Uterus (tissue), 4 donors: Measurements from ENCODE around the gene CD9. TPM values are rescaled to one million over a fixed set of nuclear protein-coding genes. Genes with fewer than 3 reads are reported as not detected.

ENCODE experiments used
- DNase-seq, 2 donors: peaks; one replicate each; pipeline ENCODE4 v3.0.0-alpha.2; 2019 to 2020
- H3K27ac ChIP-seq, 2 donors: fragments of 200-600 bp; sonication (generic); 1 replicate in 1 of 2; 2 replicates in 1 of 2; pipeline ENCODE4 v1.5.1; 2016 to 2018
- H3K27me3 ChIP-seq, 2 donors: fragments of 200-600 bp; sonication (generic); one replicate each; pipeline ENCODE4 v1.5.1; 2018 to 2019; ENCODE audit warnings: control low read depth in 1 of 2
- H3K36me3 ChIP-seq, 2 donors: fragments of 200-600 bp; sonication (generic); one replicate each; pipeline ENCODE4 v1.5.1; 2019; ENCODE audit warnings: control low read depth in 1 of 2
- H3K4me1 ChIP-seq, 2 donors: fragments of 200-600 bp; sonication (generic); one replicate each; pipeline ENCODE4 v1.5.1; 2018 to 2019; ENCODE audit warnings: control low read depth in 1 of 2
- H3K4me3 ChIP-seq, 2 donors: fragments of 200-600 bp; sonication (generic); 1 replicate in 1 of 2; 2 replicates in 1 of 2; pipeline ENCODE4 v1.5.1; 2018 to 2019; ENCODE audit warnings: mild to moderate bottlenecking in 1 of 2
- H3K9me3 ChIP-seq, 2 donors: fragments of 200-600 bp; sonication (generic); one replicate each; pipeline ENCODE4 v1.5.1; 2019; ENCODE audit warnings: control low read depth in 1 of 2
- CTCF ChIP-seq, 4 experiments: fragments of 200-600 bp in 2 of 4; fragments of 450-650 bp in 2 of 4; sonication (generic) in 2 of 4; IDR thresholded peaks; one replicate each; pipeline ENCODE4 v1.5.1; 2016 to 2019; ENCODE audit warnings: antibody characterized with exemption in 4 of 4, mild to moderate bottlenecking in 2 of 4, moderate library complexity in 1 of 4
- POLR2A ChIP-seq, 2 donors: fragments of 450-650 bp; IDR thresholded peaks; one replicate each; pipeline ENCODE4 v1.6.1; 2016; ENCODE audit warnings: antibody characterized with exemption in 2 of 2, mild to moderate bottlenecking in 1 of 2, moderate library complexity in 1 of 2
- intact Hi-C: fragments of 100-400 bp; cut with DNase I; formaldehyde crosslinking; loops from one replicate; pipeline ENCODE4 v1.15.1; 2023; ENCODE audit warnings: low total_unique reads
- total RNA-seq, 4 donors: library from RNA; depleted of rRNA in 3 of 4; stranded (reverse); fragments of >200 nt in 3 of 4; gene quantifications; one replicate each; pipeline versions ENCODE4 v1.1.0 to v1.2.4, GENCODE V29; 2014 to 2023
- donor health status: DM: yes; HTN: yes; CAD: no.

The CD9 gene
- total RNA-seq, 4 donors from 2014 or later: 161 to 275 (median 207) TPM

DNA sequence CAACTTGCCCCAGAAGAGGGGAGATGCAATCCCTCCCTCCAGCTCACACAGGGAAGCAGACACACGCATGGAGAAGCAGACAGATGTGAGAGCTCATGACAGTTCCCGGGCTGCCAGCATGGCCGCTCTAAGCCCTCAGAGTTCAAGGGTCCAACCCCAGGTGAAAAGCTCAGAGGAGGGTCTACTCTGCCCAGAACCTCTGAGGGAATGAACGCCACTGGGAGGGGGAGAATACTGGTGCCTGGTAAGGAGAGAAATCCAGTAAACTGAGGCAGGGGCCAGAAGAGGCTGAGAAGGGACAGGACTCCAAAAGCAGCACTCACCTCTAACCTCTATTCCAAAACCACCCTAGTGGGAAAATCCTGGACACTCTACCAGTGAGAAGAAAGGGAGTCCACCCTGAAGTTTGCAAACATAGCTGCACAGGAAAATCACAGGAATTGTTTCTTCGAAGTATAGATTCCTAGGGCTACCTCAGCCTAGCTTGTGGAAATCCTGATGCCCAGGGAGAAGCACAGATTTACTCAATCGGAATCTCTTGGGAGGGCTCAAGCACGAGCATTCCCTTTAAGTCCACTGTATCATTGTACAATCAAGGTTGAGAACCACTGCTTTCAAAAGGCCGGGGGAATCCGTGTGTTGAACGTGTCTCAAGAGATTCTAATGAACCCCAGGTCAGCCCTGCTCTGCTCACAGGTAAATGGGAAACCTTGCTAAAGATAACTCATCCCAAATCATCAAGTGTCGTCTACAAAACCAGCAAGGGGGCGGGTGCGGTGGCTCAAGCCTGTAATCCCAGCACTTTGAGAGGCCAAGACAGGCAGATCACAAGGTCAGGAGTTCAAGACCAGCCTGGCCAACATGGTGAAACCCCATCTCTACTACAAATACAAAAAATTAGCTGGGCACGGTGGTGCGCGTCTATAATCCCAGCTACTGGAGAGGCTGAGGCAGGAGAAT, 76.0 kb downstream of the CD9 start:
- Histone ChIP-seq H3K27ac (no peak overlapping the region), H3K9me3 (no peaks in the 10 kb centered on the region), H3K4me3 (no peak overlapping the region), H3K27me3 (no peaks in the 10 kb centered on the region), H3K36me3 (no peaks in the 10 kb centered on the region), H3K4me1 (peaks cover 5 to 14% of the 10 kb centered on the region in 2 donors)
- intact Hi-C loops: no loop called here
- no peak for DNase-seq
- TF ChIP-seq CTCF (IDR thresholded peaks at IDR 0.05) (no peak), POLR2A (IDR thresholded peaks at IDR 0.05) (no peak)

GRCh38 chr12:6276956-6277620, 76.9 kb downstream of the CD9 start:
- Histone ChIP-seq H3K9me3 (no peaks in the 10 kb centered on the region), H3K36me3 (no peaks in the 10 kb centered on the region), H3K27ac (peak overlapping the region; percentile 92 to 95), H3K4me1 (peaks cover 5 to 14% of the 10 kb centered on the region in 2 donors), H3K27me3 (no peaks in the 10 kb centered on the region), H3K4me3 (no peak overlapping the region)
- DNase-seq: no peak
- intact Hi-C loops: no loop called here
- TF ChIP-seq POLR2A (IDR thresholded peaks at IDR 0.05) (no peak), CTCF (IDR thresholded peaks at IDR 0.05) (no peak)

DNA sequence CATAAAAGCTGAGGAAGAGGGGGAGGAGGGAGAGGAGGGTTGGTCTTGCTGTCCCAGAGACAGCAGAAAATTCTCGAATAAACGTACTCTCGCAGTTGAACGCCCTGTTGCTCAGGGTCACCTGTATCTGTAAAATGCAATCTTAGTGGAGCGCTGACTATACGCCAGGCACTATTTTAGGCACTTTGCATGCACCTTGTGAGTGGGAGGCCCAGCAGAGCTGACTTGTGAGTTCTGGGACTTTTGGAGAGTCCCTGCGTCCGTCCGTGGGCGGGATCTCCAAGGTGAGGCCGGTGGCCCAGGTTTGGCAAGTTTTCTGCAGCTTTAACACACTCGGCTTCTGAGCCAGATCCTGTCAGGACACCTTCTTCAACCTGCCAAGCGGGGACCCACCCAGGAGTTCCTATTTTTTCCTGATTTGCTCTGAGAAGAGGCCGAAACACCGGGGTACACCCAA, 77.8 kb downstream of the CD9 start:
- TF ChIP-seq CTCF (IDR thresholded peaks at IDR 0.05): no peak
- TF ChIP-seq POLR2A (IDR thresholded peaks at IDR 0.05): no peak
- peak overlapping the region; percentile 29 to 53 for H3K4me3 ChIP-seq
- H3K36me3 ChIP-seq: no peaks in the 10 kb centered on the region
- peak in 1 of 2 donors; percentile 54 for DNase-seq
- peak overlapping the region; percentile 92 to 95 for H3K27ac ChIP-seq
- no peaks in the 10 kb centered on the region for H3K9me3 ChIP-seq
- peaks cover 5 to 14% of the 10 kb centered on the region in 2 donors for H3K4me1 ChIP-seq
- intact Hi-C loops: loop anchor here (2.0 kb wide), 1 partner anchor 79 kb away; no protein-coding TSS in a partner anchor
- no peaks in the 10 kb centered on the region for H3K27me3 ChIP-seq

DNA sequence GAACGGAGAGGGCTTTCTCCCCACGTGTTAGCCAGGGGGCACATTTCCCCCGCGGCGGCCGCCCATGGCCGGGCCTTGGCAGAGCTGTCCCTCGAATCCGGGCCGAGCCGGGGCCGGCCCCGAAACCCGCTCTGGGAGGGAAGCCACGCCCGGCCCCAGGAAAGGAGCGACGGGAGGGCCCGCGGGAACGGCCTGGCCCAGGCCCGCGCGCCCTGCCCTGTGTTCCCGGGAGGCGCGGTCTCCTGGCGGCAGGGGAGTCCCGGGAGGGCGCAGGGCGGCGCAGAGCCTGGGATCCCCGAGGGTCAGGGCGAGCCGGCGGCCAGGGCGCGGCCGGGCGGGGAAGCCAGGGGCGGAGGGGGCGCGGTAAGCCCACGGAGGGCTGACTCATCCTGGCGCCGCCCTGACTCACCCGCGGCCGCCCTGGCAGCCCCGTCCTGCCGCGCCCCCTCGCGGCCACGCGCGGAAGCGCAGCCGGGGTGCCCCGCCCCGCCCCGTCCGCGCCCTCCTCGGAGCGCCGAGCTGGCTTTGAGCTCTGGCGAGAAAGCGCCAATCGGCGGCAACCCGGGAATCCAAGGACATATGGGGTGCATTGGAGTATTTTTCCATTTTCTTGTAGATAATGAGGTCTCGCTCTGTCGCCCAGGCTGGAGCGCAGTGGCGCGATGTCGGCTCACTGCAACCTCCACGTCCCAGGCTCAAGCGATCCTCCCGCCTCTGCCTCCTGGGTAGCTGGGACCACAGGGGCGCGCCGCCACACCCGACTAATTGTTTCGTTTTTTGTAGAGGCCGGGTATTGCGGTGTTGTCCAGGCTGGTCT, 78.4 kb downstream of the CD9 start:
- Histone ChIP-seq H3K36me3 (no peaks in the 10 kb centered on the region), H3K4me3 (peak overlapping the region; percentile 29 to 53), H3K27me3 (no peaks in the 10 kb centered on the region), H3K9me3 (no peaks in the 10 kb centered on the region), H3K4me1 (peaks cover 5 to 14% of the 10 kb centered on the region in 2 donors), H3K27ac (peak overlapping the region; percentile 92 to 95)
- DNase-seq: peak; percentile 83 to 91
- intact Hi-C loops: loop anchor here (2.0 kb wide), 1 partner anchor 80 kb away; no protein-coding TSS in a partner anchor
- TF ChIP-seq CTCF (IDR thresholded peaks at IDR 0.05): peak; percentile 63 to 100 (median 98)
- peak in 1 of 2 donors; percentile 82 for TF ChIP-seq POLR2A (IDR thresholded peaks at IDR 0.05)
